ENCODE results near the gene SYNE1. TPM values are rescaled to one million over a fixed set of nuclear protein-coding genes. Genes with fewer than 3 reads are reported as not detected.
"Not testable (repeated sequence)": the region's sequence is repeated elsewhere in the genome, so short reads cannot be mapped to it uniquely, and the experiment has no call there.

The SYNE1 gene
- total and polyA plus RNA-seq, 4 donors = 10.2 to 105 (median 24.5) TPM

DNA sequence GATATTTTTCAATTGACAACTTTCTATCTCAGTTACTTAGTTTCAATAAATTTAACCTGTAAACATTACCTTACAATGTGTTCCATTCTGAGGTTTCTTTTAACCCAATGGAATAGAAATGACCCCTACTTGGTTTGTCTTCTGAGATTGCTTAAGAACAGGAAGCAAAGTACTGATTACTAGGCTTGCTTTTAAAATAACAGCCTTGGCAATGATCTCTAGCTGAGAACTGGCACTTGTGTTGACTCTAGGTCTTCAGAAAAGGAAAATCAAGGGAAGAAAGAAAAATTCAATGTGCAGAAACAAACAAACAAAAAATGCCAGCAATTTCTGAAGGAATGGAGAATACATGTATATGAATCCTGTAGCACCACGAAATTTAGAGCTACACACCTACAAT lies 66.1 kb downstream of the SYNE1 start (continued):
- no peak for TF ChIP-seq EGR1 (IDR thresholded peaks at IDR 0.05; ENCODE audit: low read depth in 2 of 2)
- no peak for TF ChIP-seq HNF4G (IDR thresholded peaks at IDR 0.05)
- TF ChIP-seq CTCF (IDR thresholded peaks at IDR 0.05; ENCODE audit: low read depth, low read length, missing input control) = no peak

GRCh38 chr6:152566103-152566875 lies 70.9 kb downstream of the SYNE1 start:
- Histone ChIP-seq H3K9ac (ENCODE audit: low read depth in 1 of 2, low read length in 2 of 2) (no peak overlapping the region), H3K4me1 (ENCODE audit: control insufficient read depth in 4 of 4, insufficient read depth in 4 of 4, low read length in 3 of 4) (no peaks in the 10 kb centered on the region), H3K36me3 (ENCODE audit: control insufficient read depth in 4 of 4, insufficient read depth in 3 of 4, low read depth in 1 of 4, low read length in 3 of 4) (no peaks in the 10 kb centered on the region), H3K27ac (ENCODE audit: low read depth in 1 of 2, low read length in 2 of 2) (no peak overlapping the region), H3K27me3 (ENCODE audit: control insufficient read depth in 4 of 4, insufficient read depth in 4 of 4, low read length in 3 of 4) (peaks cover 0 to 2% (median 0%) of the 10 kb centered on the region in 4 donors), H3K9me3 (ENCODE audit: control insufficient read depth in 4 of 4, low read length in 3 of 4) (no peaks in the 10 kb centered on the region), H3K4me3 (ENCODE audit: low read depth in 1 of 3, low read length in 3 of 3) (no peak overlapping the region)
- no peak for DNase-seq (ENCODE audit: low spot score)
- TF ChIP-seq GABPA (IDR thresholded peaks at IDR 0.05 in 1 of 2, conservative IDR thresholded peaks at IDR 0.05 in 1 of 2) (no peak), HNF4A (conservative IDR thresholded peaks at IDR 0.05) (no peak), NR2F2 (IDR thresholded peaks at IDR 0.05) (peak; percentile 64), EGR1 (IDR thresholded peaks at IDR 0.05; ENCODE audit: low read depth in 2 of 2) (no peak), MAX (IDR thresholded peaks at IDR 0.05) (no peak), SP1 (IDR thresholded peaks at IDR 0.05) (no peak)
- 58% methylated on average over 7 of the region's 7 CpGs for WGBS

- no peak for DNase-seq (ENCODE audit: low spot score)
- Histone ChIP-seq H3K36me3 (ENCODE audit: control insufficient read depth in 4 of 4, insufficient read depth in 3 of 4, low read depth in 1 of 4, low read length in 3 of 4) (no peaks in the 10 kb centered on the region), H3K9ac (ENCODE audit: low read depth in 1 of 2, low read length in 2 of 2) (no peak overlapping the region), H3K27me3 (ENCODE audit: control insufficient read depth in 4 of 4, insufficient read depth in 4 of 4, low read length in 3 of 4) (peaks cover 0 to 2% (median 0%) of the 10 kb centered on the region in 4 donors), H3K4me3 (ENCODE audit: low read depth in 1 of 3, low read length in 3 of 3) (no peak overlapping the region), H3K9me3 (ENCODE audit: control insufficient read depth in 4 of 4, low read length in 3 of 4) (no peaks in the 10 kb centered on the region), H3K4me1 (ENCODE audit: control insufficient read depth in 4 of 4, insufficient read depth in 4 of 4, low read length in 3 of 4) (no peaks in the 10 kb centered on the region), H3K27ac (ENCODE audit: low read depth in 1 of 2, low read length in 2 of 2) (no peak overlapping the region)
- no peak for TF ChIP-seq HNF4G (IDR thresholded peaks at IDR 0.05)
- TF ChIP-seq EGR1 (IDR thresholded peaks at IDR 0.05; ENCODE audit: low read depth in 2 of 2) = no peak
- TF ChIP-seq RAD21 (IDR thresholded peaks at IDR 0.05) = no peak
- TF ChIP-seq SP1 (IDR thresholded peaks at IDR 0.05) = no peak
- TF ChIP-seq MAX (IDR thresholded peaks at IDR 0.05) = no peak
- no peak for TF ChIP-seq NR2F2 (IDR thresholded peaks at IDR 0.05)
- no peak for TF ChIP-seq JUND (IDR thresholded peaks at IDR 0.05)
- TF ChIP-seq YY1 (IDR thresholded peaks at IDR 0.05) = no peak
- TF ChIP-seq FOXA1 (IDR thresholded peaks at IDR 0.05) = no peak
- no peak for TF ChIP-seq GABPA (IDR thresholded peaks at IDR 0.05 in 1 of 2, conservative IDR thresholded peaks at IDR 0.05 in 1 of 2)
- TF ChIP-seq, protein P1, sequence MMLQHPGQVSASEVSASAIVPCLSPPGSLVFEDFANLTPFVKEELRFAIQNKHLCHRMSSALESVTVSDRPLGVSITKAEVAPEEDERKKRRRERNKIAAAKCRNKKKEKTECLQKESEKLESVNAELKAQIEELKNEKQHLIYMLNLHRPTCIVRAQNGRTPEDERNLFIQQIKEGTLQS (IDR thresholded peaks at IDR 0.05) = no peak
- TF ChIP-seq REST (IDR thresholded peaks at IDR 0.05) = no peak
- no peak for TF ChIP-seq FOXA2 (IDR thresholded peaks at IDR 0.05)
- 84% methylated on average over 5 of the region's 5 CpGs for WGBS
These were observed 74.0 kb downstream of the SYNE1 start for GRCh38 chr6:152563177-152563576.

DNA sequence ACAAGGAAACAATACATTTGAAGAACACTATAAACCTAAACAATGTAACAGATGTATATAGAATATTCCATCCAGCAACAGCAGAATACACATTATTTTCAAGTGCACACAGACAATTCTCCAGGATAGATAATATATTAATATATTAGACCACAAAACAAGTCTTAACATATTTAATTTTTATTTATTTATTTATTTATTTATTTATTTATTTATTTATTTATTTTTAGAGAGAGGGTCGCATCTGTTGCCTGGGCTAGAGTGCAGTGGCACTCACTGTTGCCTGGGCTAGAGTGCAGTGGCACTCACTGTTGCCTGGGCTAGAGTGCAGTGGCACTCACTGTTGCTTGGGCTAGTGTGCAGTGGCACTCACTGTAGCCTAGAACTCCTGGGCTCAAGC lies 78.4 kb downstream of the SYNE1 start:
- not testable (repeated sequence) for H3K9ac ChIP-seq (ENCODE audit: low read depth in 1 of 2, low read length in 2 of 2); H3K36me3 ChIP-seq (ENCODE audit: control insufficient read depth in 4 of 4, insufficient read depth in 3 of 4, low read depth in 1 of 4, low read length in 3 of 4); DNase-seq (ENCODE audit: low spot score); H3K9me3 ChIP-seq (ENCODE audit: control insufficient read depth in 4 of 4, low read length in 3 of 4); H3K27me3 ChIP-seq (ENCODE audit: control insufficient read depth in 4 of 4, insufficient read depth in 4 of 4, low read length in 3 of 4); H3K4me1 ChIP-seq (ENCODE audit: control insufficient read depth in 4 of 4, insufficient read depth in 4 of 4, low read length in 3 of 4); H3K27ac ChIP-seq (ENCODE audit: low read depth in 1 of 2, low read length in 2 of 2); H3K4me3 ChIP-seq (ENCODE audit: low read depth in 1 of 3, low read length in 3 of 3)
- WGBS = 97% methylated on average over 1 of the region's 1 CpG
